PC-9 (cell line): ENCODE measurements around the gene EYA2. TPM values are rescaled to one million over a fixed set of nuclear protein-coding genes. Genes with fewer than 3 reads are reported as not detected.

Experiments used
- BruUV-seq: library from RNA; stranded (reverse); fragments of 400-500 nt; replicated peaks from 2 replicates; lab custom pipeline; 2021; lab: Mats Ljungman, UMichigan
- CTCF ChIA-PET: fragments of 300-600 bp; sonication (Branson Sonifier 250); formaldehyde crosslinking; loops from one replicate; lab custom pipeline; 2022; ENCODE audit warnings: antibody characterized with exemption; lab: Charles Lee
- POLR2A ChIA-PET: fragments of 300-600 bp; sonication (Branson Sonifier 250); formaldehyde crosslinking; loops from one replicate; lab custom pipeline; 2022; ENCODE audit warnings: antibody characterized with exemption; ENCODE audit not compliant: unreplicated experiment; lab: Charles Lee
- DNase-seq, 2 experiments: peaks; one replicate each; pipeline versions ENCODE4 v3.0.0 to v3.0.0-alpha.2; 2015 to 2022; ENCODE audit warnings: mixed read lengths in 1 of 2
- H2AFZ ChIP-seq: fragments of 200-600 bp; sonication (generic); 2 replicates; pipeline ENCODE4 v1.8.1; 2017; ENCODE audit warnings: antibody characterized with exemption
- H3F3A ChIP-seq: fragments of 200-600 bp; sonication (generic); 2 replicates; pipeline ENCODE4 v1.8.1; 2017; ENCODE audit warnings: antibody characterized with exemption, mild to moderate bottlenecking, low read depth; ENCODE audit not compliant: insufficient read depth
- H3K27ac ChIP-seq: fragments of 200-600 bp; sonication (generic); 2 replicates; pipeline ENCODE4 v1.6.1; 2016; ENCODE audit warnings: mixed run types
- H3K27me3 ChIP-seq: fragments of 200-600 bp; sonication (generic); 2 replicates; pipeline ENCODE4 v1.6.1; 2016; ENCODE audit warnings: low read depth, mixed run types; ENCODE audit not compliant: insufficient read depth
- H3K36me3 ChIP-seq: fragments of 200-600 bp; sonication (generic); 2 replicates; pipeline ENCODE4 v1.6.1; 2016; ENCODE audit warnings: low read depth, mixed run types
- H3K4me1 ChIP-seq: fragments of 200-600 bp; sonication (generic); replicated peaks from 2 replicates; pipeline ENCODE4 v1.6.1; 2016; ENCODE audit warnings: mixed run types; ENCODE audit not compliant: insufficient read depth
- H3K4me2 ChIP-seq: fragments of 200-600 bp; sonication (generic); 2 replicates; pipeline ENCODE4 v1.6.1; 2017; ENCODE audit warnings: mixed run types
- H3K4me3 ChIP-seq: fragments of 200-600 bp; sonication (generic); 2 replicates; pipeline ENCODE4 v1.6.1; 2016; ENCODE audit warnings: mixed run types
- H3K79me2 ChIP-seq: fragments of 200-600 bp; sonication (generic); 2 replicates; pipeline ENCODE4 v1.6.1; 2017; ENCODE audit warnings: low read depth, mixed run types
- H3K9me2 ChIP-seq: fragments of 200-600 bp; sonication (generic); 2 replicates; pipeline ENCODE4 v1.8.1; 2017; ENCODE audit warnings: mild to moderate bottlenecking; ENCODE audit not compliant: insufficient read depth
- H3K9me3 ChIP-seq: fragments of 200-600 bp; sonication (generic); 2 replicates; pipeline ENCODE4 v1.8.1; 2016; ENCODE audit warnings: low read depth; ENCODE audit not compliant: insufficient read depth
- H4K20me1 ChIP-seq: fragments of 200-600 bp; sonication (generic); 2 replicates; pipeline ENCODE4 v1.8.1; 2017; ENCODE audit not compliant: insufficient read depth
- CTCF ChIP-seq: fragments of 200-600 bp; sonication (generic); conservative IDR thresholded peaks from 2 replicates; pipeline ENCODE4 v1.6.1; 2017; ENCODE audit warnings: mixed run types, antibody characterized with exemption, mild to moderate bottlenecking, moderate library complexity
- EZH2 ChIP-seq: fragments of 200-600 bp; sonication (generic); IDR thresholded peaks from 2 replicates; pipeline ENCODE4 v1.8.0; 2017; ENCODE audit warnings: antibody characterized with exemption, low read depth
- intact Hi-C: fragments of 100-400 bp; cut with micrococcal nuclease; formaldehyde crosslinking; loops from one replicate; pipeline ENCODE4 v1.10.0; 2022; ENCODE audit not compliant: unreplicated experiment
- total RNA-seq: library from RNA; stranded (reverse); gene quantifications from 2 replicates; pipeline ENCODE4 v1.2.3, GENCODE V29; 2021

The EYA2 gene
- total RNA-seq, 1 experiment from 2014 or later: not detected

GRCh38 chr20:47086316-47086715 is 191.7 kb downstream of the EYA2 start:
- no peak overlapping the region for H3K4me2 ChIP-seq
- POLR2A ChIA-PET: no interaction called here
- no peaks in the 10 kb centered on the region for H3K27me3 ChIP-seq
- H3K27ac ChIP-seq: no peak overlapping the region
- H3K4me3 ChIP-seq: no peak overlapping the region
- intact Hi-C loops: no loop called here
- H3K9me2 ChIP-seq: no peaks in the 10 kb centered on the region
- 0 out of 2 replicates have a peak, but pooled peaks cover 2% of the 10 kb centered on the region for H4K20me1 ChIP-seq
- no peaks in the 10 kb centered on the region for H3K4me1 ChIP-seq
- BruUV-seq: no TSS peak
- no peak overlapping the region for H2AFZ ChIP-seq
- H3F3A ChIP-seq: no peaks in the 10 kb centered on the region
- no peaks in the 10 kb centered on the region for H3K9me3 ChIP-seq
- DNase-seq: no peak
- H3K36me3 ChIP-seq: no peaks in the 10 kb centered on the region
- H3K79me2 ChIP-seq: no peaks in the 10 kb centered on the region
- TF ChIP-seq EZH2 (no peak), CTCF (no peak)
- CTCF ChIA-PET: no interaction called here

- H2AFZ ChIP-seq: no peak overlapping the region
- POLR2A ChIA-PET: no interaction called here
- no peak overlapping the region for H3K4me3 ChIP-seq
- BruUV-seq: no TSS peak
- H3K4me2 ChIP-seq: no peak overlapping the region
- no peak overlapping the region for H3K27ac ChIP-seq
- DNase-seq: no peak
- intact Hi-C loops: no loop called here
- no peak for TF ChIP-seq EZH2
- TF ChIP-seq CTCF: no peak
- 0 out of 2 replicates have a peak, but pooled peaks cover 2% of the 10 kb centered on the region for H4K20me1 ChIP-seq
- H3K27me3 ChIP-seq: no peaks in the 10 kb centered on the region
- H3K79me2 ChIP-seq: no peaks in the 10 kb centered on the region
- H3K9me3 ChIP-seq: no peaks in the 10 kb centered on the region
- H3K4me1 ChIP-seq: no peaks in the 10 kb centered on the region
- H3K36me3 ChIP-seq: no peaks in the 10 kb centered on the region
- no peaks in the 10 kb centered on the region for H3F3A ChIP-seq
- H3K9me2 ChIP-seq: no peaks in the 10 kb centered on the region
- CTCF ChIA-PET: interaction anchor here (0.6 kb wide), 1 partner anchor 341 kb away, joined by 3 read pairs; no protein-coding TSS in a partner anchor
Observed at GRCh38 chr20:47088335-47088734, 193.7 kb downstream of the EYA2 start.

- no peaks in the 10 kb centered on the region for H3K9me2 ChIP-seq
- H3K4me1 ChIP-seq: no peaks in the 10 kb centered on the region
- no peak overlapping the region for H3K27ac ChIP-seq
- H3F3A ChIP-seq: no peaks in the 10 kb centered on the region
- no peaks in the 10 kb centered on the region for H3K36me3 ChIP-seq
- no peak overlapping the region for H3K4me2 ChIP-seq
- DNase-seq: no peak
- TF ChIP-seq CTCF (no peak), EZH2 (no peak)
- H3K79me2 ChIP-seq: no peaks in the 10 kb centered on the region
- no peaks in the 10 kb centered on the region for H3K9me3 ChIP-seq
- BruUV-seq: no TSS peak
- H4K20me1 ChIP-seq: 0 out of 2 replicates have a peak, but pooled peaks cover 2% of the 10 kb centered on the region
- intact Hi-C loops: no loop called here
- H2AFZ ChIP-seq: no peak overlapping the region
- H3K4me3 ChIP-seq: no peak overlapping the region
- ChIA-PET POLR2A (no interaction called here), CTCF (no interaction called here)
- no peaks in the 10 kb centered on the region for H3K27me3 ChIP-seq
Observed at GRCh38 chr20:47089151-47089550, 194.5 kb downstream of the EYA2 start.
